HL-60 (cell line): ENCODE measurements around the gene ENTPD6.
"Not testable (repeated sequence)": the region's sequence is repeated elsewhere in the genome, so short reads cannot be mapped to it uniquely, and the experiment has no call there.

Experiments used
- DNase-seq, 2 experiments: peaks; one replicate each; pipeline ENCODE4 v3.0.0-alpha.2; 2010 to 2020; ENCODE audit warnings: low read depth in 1 of 2, low spot score in 1 of 2
- H3K27ac ChIP-seq: fragments of 250-450 bp; sonication (Bioruptor Pico); replicated peaks from 2 replicates; pipeline ENCODE4 v1.5.1; 2020; ENCODE audit warnings: mild to moderate bottlenecking, moderate library complexity
- H3K27me3 ChIP-seq: fragments of 250-450 bp; sonication (Bioruptor Pico); 2 replicates; pipeline ENCODE4 v1.5.1; 2021; ENCODE audit warnings: mild to moderate bottlenecking, moderate library complexity; ENCODE audit not compliant: insufficient read depth, poor library complexity, severe bottlenecking
- H3K4me3 ChIP-seq: replicated peaks from 2 replicates; pipeline ENCODE4 v1.5.1; 2011; ENCODE audit warnings: mild to moderate bottlenecking, control low read depth, low read length; ENCODE audit not compliant: insufficient read depth
- GABPA ChIP-seq: IDR thresholded peaks from 2 replicates; pipeline ENCODE4 v1.6.1; 2012; ENCODE audit warnings: low read depth
- POLR2AphosphoS5 ChIP-seq: IDR thresholded peaks from 2 replicates; pipeline ENCODE4 v1.6.1; 2012; ENCODE audit warnings: low read depth
- SPI1 ChIP-seq: IDR thresholded peaks from 2 replicates; pipeline ENCODE4 v1.6.1; 2012; ENCODE audit warnings: low read depth, mild to moderate bottlenecking, borderline replicate concordance
- TF ChIP-seq, protein P1 (sequence below): IDR thresholded peaks from 2 replicates; pipeline ENCODE4 v1.6.1; 2012; ENCODE audit warnings: low read depth; ENCODE audit not compliant: insufficient replicate concordance
- TF ChIP-seq, protein P2 (sequence below): IDR thresholded peaks from one replicate; pipeline ENCODE4 v1.5.1; 2011; ENCODE audit warnings: low read length, control low read depth, inconsistent platforms; ENCODE audit not compliant: insufficient read depth

Gene ENTPD6

DNA sequence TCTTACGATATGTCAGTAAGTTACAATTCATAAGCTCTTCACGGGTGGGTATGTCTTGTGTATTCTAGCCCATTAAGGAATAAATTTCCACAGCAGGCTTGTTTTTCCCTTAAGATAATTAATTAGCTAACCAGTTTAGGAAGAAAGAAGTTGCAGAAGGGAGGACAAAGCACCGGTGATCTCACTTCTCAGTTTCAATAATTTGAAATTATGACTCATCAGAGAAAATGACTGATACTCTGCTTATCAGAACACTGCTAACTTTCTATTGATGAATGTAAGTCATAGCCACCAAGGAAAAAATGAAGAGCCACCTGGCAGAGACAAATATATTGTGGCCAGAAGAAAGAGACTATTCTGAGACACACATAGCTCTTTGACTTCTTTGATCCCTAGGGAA is 35.0 kb upstream of the ENTPD6 start:
- TF ChIP-seq, protein P1, sequence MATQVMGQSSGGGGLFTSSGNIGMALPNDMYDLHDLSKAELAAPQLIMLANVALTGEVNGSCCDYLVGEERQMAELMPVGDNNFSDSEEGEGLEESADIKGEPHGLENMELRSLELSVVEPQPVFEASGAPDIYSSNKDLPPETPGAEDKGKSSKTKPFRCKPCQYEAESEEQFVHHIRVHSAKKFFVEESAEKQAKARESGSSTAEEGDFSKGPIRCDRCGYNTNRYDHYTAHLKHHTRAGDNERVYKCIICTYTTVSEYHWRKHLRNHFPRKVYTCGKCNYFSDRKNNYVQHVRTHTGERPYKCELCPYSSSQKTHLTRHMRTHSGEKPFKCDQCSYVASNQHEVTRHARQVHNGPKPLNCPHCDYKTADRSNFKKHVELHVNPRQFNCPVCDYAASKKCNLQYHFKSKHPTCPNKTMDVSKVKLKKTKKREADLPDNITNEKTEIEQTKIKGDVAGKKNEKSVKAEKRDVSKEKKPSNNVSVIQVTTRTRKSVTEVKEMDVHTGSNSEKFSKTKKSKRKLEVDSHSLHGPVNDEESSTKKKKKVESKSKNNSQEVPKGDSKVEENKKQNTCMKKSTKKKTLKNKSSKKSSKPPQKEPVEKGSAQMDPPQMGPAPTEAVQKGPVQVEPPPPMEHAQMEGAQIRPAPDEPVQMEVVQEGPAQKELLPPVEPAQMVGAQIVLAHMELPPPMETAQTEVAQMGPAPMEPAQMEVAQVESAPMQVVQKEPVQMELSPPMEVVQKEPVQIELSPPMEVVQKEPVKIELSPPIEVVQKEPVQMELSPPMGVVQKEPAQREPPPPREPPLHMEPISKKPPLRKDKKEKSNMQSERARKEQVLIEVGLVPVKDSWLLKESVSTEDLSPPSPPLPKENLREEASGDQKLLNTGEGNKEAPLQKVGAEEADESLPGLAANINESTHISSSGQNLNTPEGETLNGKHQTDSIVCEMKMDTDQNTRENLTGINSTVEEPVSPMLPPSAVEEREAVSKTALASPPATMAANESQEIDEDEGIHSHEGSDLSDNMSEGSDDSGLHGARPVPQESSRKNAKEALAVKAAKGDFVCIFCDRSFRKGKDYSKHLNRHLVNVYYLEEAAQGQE = no peak
- TF ChIP-seq, protein P2, sequence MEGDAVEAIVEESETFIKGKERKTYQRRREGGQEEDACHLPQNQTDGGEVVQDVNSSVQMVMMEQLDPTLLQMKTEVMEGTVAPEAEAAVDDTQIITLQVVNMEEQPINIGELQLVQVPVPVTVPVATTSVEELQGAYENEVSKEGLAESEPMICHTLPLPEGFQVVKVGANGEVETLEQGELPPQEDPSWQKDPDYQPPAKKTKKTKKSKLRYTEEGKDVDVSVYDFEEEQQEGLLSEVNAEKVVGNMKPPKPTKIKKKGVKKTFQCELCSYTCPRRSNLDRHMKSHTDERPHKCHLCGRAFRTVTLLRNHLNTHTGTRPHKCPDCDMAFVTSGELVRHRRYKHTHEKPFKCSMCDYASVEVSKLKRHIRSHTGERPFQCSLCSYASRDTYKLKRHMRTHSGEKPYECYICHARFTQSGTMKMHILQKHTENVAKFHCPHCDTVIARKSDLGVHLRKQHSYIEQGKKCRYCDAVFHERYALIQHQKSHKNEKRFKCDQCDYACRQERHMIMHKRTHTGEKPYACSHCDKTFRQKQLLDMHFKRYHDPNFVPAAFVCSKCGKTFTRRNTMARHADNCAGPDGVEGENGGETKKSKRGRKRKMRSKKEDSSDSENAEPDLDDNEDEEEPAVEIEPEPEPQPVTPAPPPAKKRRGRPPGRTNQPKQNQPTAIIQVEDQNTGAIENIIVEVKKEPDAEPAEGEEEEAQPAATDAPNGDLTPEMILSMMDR = no peak
- TF ChIP-seq POLR2AphosphoS5 = no peak
- no peak for TF ChIP-seq GABPA
- no peak for TF ChIP-seq SPI1
- DNase-seq = no peak

DNA sequence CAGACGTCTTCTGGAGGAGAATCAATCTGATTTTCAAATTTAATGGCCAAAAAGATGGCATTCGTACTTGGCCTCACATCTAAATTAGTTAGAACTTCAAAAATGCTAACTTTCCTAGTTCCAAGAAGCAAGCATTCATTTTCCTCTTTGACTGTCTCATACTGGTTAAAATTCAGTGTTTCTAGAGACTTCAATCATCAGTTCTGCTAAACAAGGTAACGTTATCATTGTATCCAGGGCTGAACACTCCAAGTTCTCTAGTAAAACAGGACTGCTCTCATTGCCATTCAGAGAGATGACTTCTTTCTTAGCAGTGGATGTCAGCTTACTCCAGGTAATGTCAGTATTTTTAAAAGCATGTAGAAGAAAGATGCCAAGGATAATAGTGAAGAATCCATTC is 34.6 kb upstream of the ENTPD6 start:
- TF ChIP-seq, protein P1 = no peak
- TF ChIP-seq SPI1 (no peak), GABPA (no peak), POLR2AphosphoS5 (no peak)
- TF ChIP-seq, protein P2 = no peak
- Histone ChIP-seq H3K4me3 (no peak overlapping the region), H3K27me3 (peaks cover 7% of the 10 kb centered on the region), H3K27ac (no peak overlapping the region)
- DNase-seq = no peak

More for the DNA sequence above, 35.0 kb upstream of the ENTPD6 start:
- Histone ChIP-seq H3K4me3 (no peak overlapping the region), H3K27me3 (peaks cover 7% of the 10 kb centered on the region), H3K27ac (no peak overlapping the region)

DNA sequence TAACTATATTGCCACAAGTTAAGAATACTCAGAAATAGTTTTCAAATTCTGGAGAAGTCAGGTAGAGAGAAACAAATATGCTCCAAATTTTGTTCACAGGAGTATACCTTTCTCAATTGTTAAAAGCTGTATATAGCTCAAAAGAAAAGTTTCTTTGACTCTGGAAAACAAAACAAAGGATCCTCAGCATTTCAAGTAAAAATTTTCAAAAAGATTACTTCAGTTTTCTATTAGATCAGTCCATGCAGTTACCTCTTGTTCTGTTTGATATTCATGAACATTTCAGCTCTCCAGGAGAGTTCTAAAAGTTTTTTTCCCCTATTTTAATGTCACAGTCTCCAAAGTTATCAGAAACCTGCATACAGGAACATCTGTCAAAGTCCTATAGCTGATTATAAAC is 30.4 kb upstream of the ENTPD6 start:
- no peak overlapping the region for H3K4me3 ChIP-seq
- no peak overlapping the region for H3K27ac ChIP-seq
- no peak for DNase-seq
- TF ChIP-seq GABPA (no peak), SPI1 (no peak), POLR2AphosphoS5 (no peak)
- TF ChIP-seq, protein P2 = no peak
- TF ChIP-seq, protein P1 = no peak
- H3K27me3 ChIP-seq = peaks cover 5% of the 10 kb centered on the region

DNA sequence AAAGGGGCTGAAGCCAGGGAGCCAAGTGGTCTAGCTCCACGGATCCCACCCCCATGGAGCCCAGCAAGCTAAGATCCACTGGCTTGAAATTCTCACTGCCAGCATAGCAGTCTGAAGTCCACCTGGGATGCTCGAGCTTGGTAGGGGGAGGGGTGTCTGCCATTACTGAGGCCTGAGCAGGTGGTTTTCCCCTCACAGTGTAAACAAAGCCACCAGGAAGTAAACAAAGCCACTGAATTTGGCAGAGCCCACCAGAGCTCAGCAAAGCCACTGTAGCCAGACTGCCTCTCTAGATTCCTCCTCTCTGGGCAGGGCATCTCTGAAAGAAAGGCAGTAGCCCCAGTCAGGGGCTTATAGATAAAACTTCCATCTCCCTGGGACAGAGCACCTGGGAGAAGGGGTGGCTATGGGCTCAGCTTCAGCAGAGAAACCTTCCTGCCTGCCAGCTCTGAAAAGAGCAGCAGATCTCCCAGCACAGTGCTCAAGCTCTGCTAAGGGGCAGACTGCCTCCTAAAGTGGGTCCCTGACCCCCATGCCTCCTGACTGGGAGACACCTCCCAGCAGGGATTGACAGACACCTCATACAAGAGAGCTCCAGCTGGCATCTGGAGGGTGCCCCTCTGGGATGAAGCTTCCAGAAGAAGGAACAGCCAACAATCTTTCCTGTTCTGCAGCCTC is 29.3 kb upstream of the ENTPD6 start:
- not testable (repeated sequence) for H3K4me3 ChIP-seq, H3K27ac ChIP-seq, DNase-seq, H3K27me3 ChIP-seq
